Ramos (cell line): ENCODE data around the gene CELF2.

Experiments
- in situ Hi-C: fragments of 300-500 bp; cut with MboI; formaldehyde crosslinking; loops from one replicate; pipeline ENCODE4 v1.14.3; 2022; ENCODE audit warnings: low sequenced_read_pairs; ENCODE audit not compliant: unreplicated experiment

The CELF2 gene

GRCh38 chr10:11088709-11089108, 71.0 kb downstream of the CELF2 start:
- in situ Hi-C loops = no loop called here

- in situ Hi-C loops = no loop called here
These were observed 71.6 kb downstream of the CELF2 start for GRCh38 chr10:11089272-11089671.

- in situ Hi-C loops = no loop called here
These were observed 73.9 kb downstream of the CELF2 start for GRCh38 chr10:11091517-11092102.

GRCh38 chr10:11093771-11094736, 76.4 kb downstream of the CELF2 start:
- in situ Hi-C loops = no loop called here

- in situ Hi-C loops = no loop called here
These were observed 77.7 kb downstream of the CELF2 start for GRCh38 chr10:11095374-11095801.

GRCh38 chr10:11096422-11096821, 78.8 kb downstream of the CELF2 start:
- in situ Hi-C loops = no loop called here

GRCh38 chr10:11097686-11098085, 80.0 kb downstream of the CELF2 start:
- in situ Hi-C loops = no loop called here

GRCh38 chr10:11098666-11099065, 81.0 kb downstream of the CELF2 start:
- in situ Hi-C loops = no loop called here

- in situ Hi-C loops = no loop called here
These were observed 87.4 kb downstream of the CELF2 start for GRCh38 chr10:11104772-11105675.

GRCh38 chr10:11105676-11106004, 88.0 kb downstream of the CELF2 start:
- in situ Hi-C loops = no loop called here

GRCh38 chr10:11106621-11107374, 89.1 kb downstream of the CELF2 start:
- in situ Hi-C loops = no loop called here

- in situ Hi-C loops = no loop called here
These were observed 90.3 kb downstream of the CELF2 start for GRCh38 chr10:11107948-11108347.

- in situ Hi-C loops = no loop called here
These were observed 90.7 kb downstream of the CELF2 start for GRCh38 chr10:11108356-11108755.

- in situ Hi-C loops = no loop called here
These were observed 91.9 kb downstream of the CELF2 start for GRCh38 chr10:11109590-11109989.

- in situ Hi-C loops = no loop called here
These were observed 92.9 kb downstream of the CELF2 start for GRCh38 chr10:11110539-11110938.

GRCh38 chr10:11111490-11111889, 93.8 kb downstream of the CELF2 start:
- in situ Hi-C loops = no loop called here

GRCh38 chr10:11112718-11113117, 95.0 kb downstream of the CELF2 start:
- in situ Hi-C loops = no loop called here

- in situ Hi-C loops = no loop called here
These were observed 95.5 kb downstream of the CELF2 start for GRCh38 chr10:11113156-11113555.

- in situ Hi-C loops = no loop called here
These were observed 96.6 kb downstream of the CELF2 start for GRCh38 chr10:11114269-11114668.

GRCh38 chr10:11115337-11115736, 97.7 kb downstream of the CELF2 start:
- in situ Hi-C loops = no loop called here
